Measurements from ENCODE around the gene RNF11. TPM values are rescaled to one million over a fixed set of nuclear protein-coding genes. Genes with fewer than 3 reads are reported as not detected.

RNF11 gene
- total RNA-seq, 1 experiment from 2014 or later = 55.8 TPM

DNA sequence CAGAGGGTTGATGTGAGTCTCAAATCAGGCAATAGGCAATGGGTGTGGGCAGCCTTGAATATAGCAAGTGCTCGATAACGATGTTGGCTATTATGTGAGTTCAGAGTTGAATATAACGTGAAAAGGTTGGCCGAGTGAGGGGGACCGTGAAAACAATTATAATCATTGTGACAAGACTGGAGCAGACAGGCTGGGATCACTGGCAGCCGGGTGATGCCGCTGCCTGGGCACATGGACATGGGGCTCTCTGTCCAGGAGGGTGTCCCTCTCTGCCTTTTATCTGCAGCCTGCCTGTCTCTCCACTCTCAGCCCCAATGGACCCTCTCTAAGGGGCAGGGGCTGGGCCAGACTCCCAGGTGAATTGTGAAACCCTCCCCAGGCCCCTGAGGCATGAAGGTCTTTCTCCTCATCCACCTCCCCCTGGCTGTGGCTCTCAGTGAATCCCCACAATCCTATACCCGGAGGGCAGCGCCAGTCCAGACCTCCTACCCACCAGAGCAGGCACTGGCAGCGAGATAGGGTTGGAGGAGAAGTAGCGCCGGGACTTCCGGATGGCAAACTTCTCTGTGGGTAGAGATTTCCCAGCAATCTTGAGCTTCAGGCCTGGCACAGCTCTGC, 57.9 kb downstream of the RNF11 start:
- H3K27ac Mint-ChIP-seq = no peak overlapping the region
- no peak for DNase-seq
- WGBS (ENCODE audit: extremely low coverage, insufficient read length, low lambda C conversion rate) = no CpG with 5 or more reads among the region's 13 CpGs
- H3K36me3 Mint-ChIP-seq (ENCODE audit: insufficient read depth in 1 of 3, low read depth in 3 of 3) = no peaks in the 10 kb centered on the region; a peak in 1 of 7 replicates
- H3T11ph ChIP-seq (ENCODE audit: low read length) = no peak overlapping the region
- no peak overlapping the region for H3K56ac ChIP-seq (ENCODE audit: insufficient read length, low read depth, low read length)
- H3K79me2 ChIP-seq (ENCODE audit: insufficient read depth, low read length) = no peaks in the 10 kb centered on the region
- no peak overlapping the region for H3K4me3 Mint-ChIP-seq
- H3K9me3 ChIP-seq (ENCODE audit: control insufficient read depth, low read depth, low read length) = no peaks in the 10 kb centered on the region
- H3K27me3 ChIP-seq (ENCODE audit: insufficient read depth, low read length) = no peaks in the 10 kb centered on the region
- H3K27ac ChIP-seq (ENCODE audit: insufficient read length, low read depth, low read length) = no peak overlapping the region
- H3K9ac ChIP-seq (ENCODE audit: extremely low read depth, insufficient read length, low read length) = no peak overlapping the region
- no peaks in the 10 kb centered on the region for H3K79me1 ChIP-seq (ENCODE audit: insufficient read depth, low read depth, low read length, poor library complexity, severe bottlenecking)
- no peak overlapping the region for H3K18ac ChIP-seq (ENCODE audit: insufficient read length, low read depth, low read length)
- no peak overlapping the region for H4K91ac ChIP-seq (ENCODE audit: insufficient read length, low read depth, low read length)
- H3K4me1 ChIP-seq (ENCODE audit: insufficient read depth, low read length) = no peaks in the 10 kb centered on the region
- no peak overlapping the region for H4K8ac ChIP-seq (replicated peaks; ENCODE audit: insufficient read length, low read depth, low read length)
- H4K5ac ChIP-seq (ENCODE audit: insufficient read length, low read depth, low read length) = no peak overlapping the region
- H2BK120ac ChIP-seq (ENCODE audit: low read depth, low read length, poor library complexity, severe bottlenecking) = no peak overlapping the region
- no peaks in the 10 kb centered on the region for H4K20me1 ChIP-seq (ENCODE audit: control insufficient read depth, insufficient read depth, insufficient read length)
- H3K23ac ChIP-seq (ENCODE audit: insufficient read length, low read depth, low read length) = no peak overlapping the region
- H3K9me3 Mint-ChIP-seq = no peaks in the 10 kb centered on the region
- H3K4me2 ChIP-seq (ENCODE audit: insufficient read depth, insufficient read length, low read length) = no peak overlapping the region
- H2BK15ac ChIP-seq (ENCODE audit: low read depth, low read length) = no peak overlapping the region
- TF ChIP-seq, protein P1, sequence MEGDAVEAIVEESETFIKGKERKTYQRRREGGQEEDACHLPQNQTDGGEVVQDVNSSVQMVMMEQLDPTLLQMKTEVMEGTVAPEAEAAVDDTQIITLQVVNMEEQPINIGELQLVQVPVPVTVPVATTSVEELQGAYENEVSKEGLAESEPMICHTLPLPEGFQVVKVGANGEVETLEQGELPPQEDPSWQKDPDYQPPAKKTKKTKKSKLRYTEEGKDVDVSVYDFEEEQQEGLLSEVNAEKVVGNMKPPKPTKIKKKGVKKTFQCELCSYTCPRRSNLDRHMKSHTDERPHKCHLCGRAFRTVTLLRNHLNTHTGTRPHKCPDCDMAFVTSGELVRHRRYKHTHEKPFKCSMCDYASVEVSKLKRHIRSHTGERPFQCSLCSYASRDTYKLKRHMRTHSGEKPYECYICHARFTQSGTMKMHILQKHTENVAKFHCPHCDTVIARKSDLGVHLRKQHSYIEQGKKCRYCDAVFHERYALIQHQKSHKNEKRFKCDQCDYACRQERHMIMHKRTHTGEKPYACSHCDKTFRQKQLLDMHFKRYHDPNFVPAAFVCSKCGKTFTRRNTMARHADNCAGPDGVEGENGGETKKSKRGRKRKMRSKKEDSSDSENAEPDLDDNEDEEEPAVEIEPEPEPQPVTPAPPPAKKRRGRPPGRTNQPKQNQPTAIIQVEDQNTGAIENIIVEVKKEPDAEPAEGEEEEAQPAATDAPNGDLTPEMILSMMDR (conservative IDR thresholded peaks at IDR 0.05) = no peak
- H2BK20ac ChIP-seq (ENCODE audit: low read depth, low read length, poor library complexity, severe bottlenecking) = no peak overlapping the region
- H2BK12ac ChIP-seq (ENCODE audit: insufficient read length, low read depth, low read length) = no peak overlapping the region
- no peak overlapping the region for H3K4ac ChIP-seq (ENCODE audit: low read depth, low read length)
- peaks cover 5% of the 10 kb centered on the region for H3K27me3 Mint-ChIP-seq (ENCODE audit: low read depth)
- no peak overlapping the region for H2AFZ ChIP-seq (ENCODE audit: low read length)
- no peaks in the 10 kb centered on the region for H3K23me2 ChIP-seq (ENCODE audit: insufficient read length, low read depth, low read length, poor library complexity, severe bottlenecking)
- H2AK5ac ChIP-seq (ENCODE audit: insufficient read length, low read length) = no peak overlapping the region
- peaks cover 8 to 21% of the 10 kb centered on the region in 2 experiments for H3K4me1 Mint-ChIP-seq
- no peak overlapping the region for H3K14ac ChIP-seq (ENCODE audit: insufficient read depth, low read length)
- no peak overlapping the region for H2BK5ac ChIP-seq (ENCODE audit: insufficient read length, low read length)

Measured in H9 (cell line).